OCI-LY7 (cell line): ENCODE data around the gene GPRC5B. TPM values are rescaled to one million over a fixed set of nuclear protein-coding genes. Genes with fewer than 3 reads are reported as not detected.

Experiments
- BruUV-seq: library from RNA; stranded (reverse); fragments of 400-500 nt; replicated peaks from 2 replicates; lab custom pipeline; 2021; lab: Mats Ljungman, UMichigan
- CTCF ChIA-PET: fragments of 300-600 bp; sonication (Branson Sonifier 250); formaldehyde crosslinking; loops from one replicate; lab custom pipeline; 2022; ENCODE audit warnings: antibody characterized with exemption; ENCODE audit not compliant: unreplicated experiment; lab: Charles Lee
- POLR2A ChIA-PET: fragments of 300-600 bp; sonication (Branson Sonifier 250); formaldehyde crosslinking; loops from one replicate; lab custom pipeline; 2022; ENCODE audit warnings: antibody characterized with exemption; lab: Charles Lee
- DNase-seq: peaks from one replicate; pipeline ENCODE4 v3.0.0-alpha.2; 2015; ENCODE audit warnings: low spot score
- H2AFZ ChIP-seq: fragments of 200-600 bp; sonication (generic), shearing (Covaris generic); 2 replicates; pipeline ENCODE4 v1.6.1; 2014; ENCODE audit warnings: mild to moderate bottlenecking, antibody characterized with exemption, low read length, moderate library complexity
- H3K27ac ChIP-seq: fragments of 200-600 bp; sonication (generic); 2 replicates; pipeline ENCODE4 v1.5.1; 2014; ENCODE audit warnings: mixed run types, low read depth, mild to moderate bottlenecking, moderate library complexity, low read length, inconsistent platforms; ENCODE audit not compliant: poor library complexity, severe bottlenecking
- H3K36me3 ChIP-seq: fragments of 200-600 bp; sonication (generic); 2 replicates; pipeline ENCODE4 v1.6.1; 2014; ENCODE audit warnings: mild to moderate bottlenecking, antibody characterized with exemption, low read length, moderate library complexity, mixed read lengths; ENCODE audit not compliant: insufficient read depth
- H3K4me1 ChIP-seq: fragments of 200-600 bp; sonication (generic); 2 replicates; pipeline ENCODE4 v1.5.1; 2014; ENCODE audit warnings: mild to moderate bottlenecking, low read length; ENCODE audit not compliant: insufficient read depth, poor library complexity, severe bottlenecking
- H3K4me2 ChIP-seq: fragments of 200-600 bp; sonication (generic); 2 replicates; pipeline ENCODE4 v1.6.1; 2014; ENCODE audit warnings: mild to moderate bottlenecking, low read length
- H3K4me3 ChIP-seq: fragments of 200-600 bp; sonication (generic); 2 replicates; pipeline ENCODE4 v1.5.1; 2014; ENCODE audit warnings: mild to moderate bottlenecking, low read depth, low read length; ENCODE audit not compliant: poor library complexity, severe bottlenecking
- H3K79me2 ChIP-seq: fragments of 200-600 bp; sonication (generic); 2 replicates; pipeline ENCODE4 v1.6.1; 2016; ENCODE audit warnings: low read depth, mild to moderate bottlenecking, low read length, moderate library complexity, mixed read lengths; ENCODE audit not compliant: insufficient read depth
- H3K9me2 ChIP-seq: fragments of 200-600 bp; sonication (generic); 2 replicates; pipeline ENCODE4 v1.6.1; 2016; ENCODE audit warnings: mild to moderate bottlenecking, low read length, mixed read lengths; ENCODE audit not compliant: insufficient read depth
- H3K9me3 ChIP-seq: fragments of 200-600 bp; sonication (generic); 2 replicates; pipeline ENCODE4 v1.6.1; 2014; ENCODE audit warnings: mild to moderate bottlenecking, mixed run types, low read length, mixed read lengths
- H4K20me1 ChIP-seq: fragments of 200-600 bp; sonication (generic); 2 replicates; pipeline ENCODE4 v1.6.1; 2014; ENCODE audit warnings: mild to moderate bottlenecking, antibody characterized with exemption, low read length, moderate library complexity, mixed read lengths; ENCODE audit not compliant: insufficient read depth
- EZH2phosphoT487 ChIP-seq: fragments of 200-600 bp; sonication (generic); IDR thresholded peaks from 2 replicates; pipeline ENCODE4 v1.6.1; 2018; ENCODE audit warnings: low read depth, borderline replicate concordance, mild to moderate bottlenecking, mixed run types, antibody characterized with exemption, low read length, moderate library complexity, mixed read lengths
- intact Hi-C: fragments of 100-400 bp; cut with micrococcal nuclease; formaldehyde crosslinking; loops from one replicate; pipeline ENCODE4 v1.10.0; 2022; ENCODE audit not compliant: unreplicated experiment
- total RNA-seq, 2 experiments: library from RNA; depleted of rRNA in 1 of 2; stranded (reverse); fragments of >200 nt in 1 of 2; shearing (Covaris generic) in 1 of 2; gene quantifications; 2 replicates each; pipeline ENCODE4 v1.2.3, GENCODE V29; 2014 to 2022
- TF ChIP-seq, protein P1 (sequence below): fragments of 200-600 bp; sonication (generic); conservative IDR thresholded peaks from 2 replicates; pipeline ENCODE4 v1.5.1; 2014; ENCODE audit warnings: mild to moderate bottlenecking, antibody characterized with exemption, low read length, moderate library complexity, mixed read lengths

GPRC5B gene
- total RNA-seq, 2 experiments from 2014 or later, result not detected

DNA sequence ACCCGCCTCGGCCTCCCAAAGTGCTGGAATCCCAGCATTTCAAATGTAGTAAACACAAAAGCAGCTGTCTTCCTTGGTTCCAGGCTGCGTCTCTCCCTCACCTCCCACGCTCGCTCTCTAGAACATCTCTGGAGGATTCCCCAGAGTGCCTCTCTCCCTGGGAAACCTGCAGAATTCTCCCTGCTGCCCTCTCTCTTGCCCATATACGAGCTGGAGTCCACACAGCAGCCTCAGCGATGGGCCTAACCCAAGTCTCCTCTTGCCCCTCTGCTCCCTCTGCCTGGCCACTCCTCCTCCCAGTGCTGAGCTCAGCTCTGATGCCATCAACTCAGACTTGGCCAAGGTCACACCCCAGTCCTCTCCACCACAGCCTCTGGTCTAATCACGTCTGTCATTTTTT is 10.6 kb downstream of the GPRC5B start:
- intact Hi-C loops, result no loop called here
- Histone ChIP-seq H3K27ac (no peak overlapping the region), H3K4me1 (no peaks in the 10 kb centered on the region), H3K79me2 (no peaks in the 10 kb centered on the region), H2AFZ (no peak overlapping the region), H3K4me2 (no peak overlapping the region), H3K9me2 (no peaks in the 10 kb centered on the region), H3K4me3 (no peak overlapping the region), H3K36me3 (no peaks in the 10 kb centered on the region), H4K20me1 (no peaks in the 10 kb centered on the region), H3K9me3 (no peaks in the 10 kb centered on the region)
- DNase-seq, result no peak
- POLR2A ChIA-PET, result no interaction called here
- no TSS peak for BruUV-seq
- CTCF ChIA-PET, result no interaction called here
- no peak for TF ChIP-seq EZH2phosphoT487
- TF ChIP-seq, protein P1, sequence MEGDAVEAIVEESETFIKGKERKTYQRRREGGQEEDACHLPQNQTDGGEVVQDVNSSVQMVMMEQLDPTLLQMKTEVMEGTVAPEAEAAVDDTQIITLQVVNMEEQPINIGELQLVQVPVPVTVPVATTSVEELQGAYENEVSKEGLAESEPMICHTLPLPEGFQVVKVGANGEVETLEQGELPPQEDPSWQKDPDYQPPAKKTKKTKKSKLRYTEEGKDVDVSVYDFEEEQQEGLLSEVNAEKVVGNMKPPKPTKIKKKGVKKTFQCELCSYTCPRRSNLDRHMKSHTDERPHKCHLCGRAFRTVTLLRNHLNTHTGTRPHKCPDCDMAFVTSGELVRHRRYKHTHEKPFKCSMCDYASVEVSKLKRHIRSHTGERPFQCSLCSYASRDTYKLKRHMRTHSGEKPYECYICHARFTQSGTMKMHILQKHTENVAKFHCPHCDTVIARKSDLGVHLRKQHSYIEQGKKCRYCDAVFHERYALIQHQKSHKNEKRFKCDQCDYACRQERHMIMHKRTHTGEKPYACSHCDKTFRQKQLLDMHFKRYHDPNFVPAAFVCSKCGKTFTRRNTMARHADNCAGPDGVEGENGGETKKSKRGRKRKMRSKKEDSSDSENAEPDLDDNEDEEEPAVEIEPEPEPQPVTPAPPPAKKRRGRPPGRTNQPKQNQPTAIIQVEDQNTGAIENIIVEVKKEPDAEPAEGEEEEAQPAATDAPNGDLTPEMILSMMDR, result no peak

DNA sequence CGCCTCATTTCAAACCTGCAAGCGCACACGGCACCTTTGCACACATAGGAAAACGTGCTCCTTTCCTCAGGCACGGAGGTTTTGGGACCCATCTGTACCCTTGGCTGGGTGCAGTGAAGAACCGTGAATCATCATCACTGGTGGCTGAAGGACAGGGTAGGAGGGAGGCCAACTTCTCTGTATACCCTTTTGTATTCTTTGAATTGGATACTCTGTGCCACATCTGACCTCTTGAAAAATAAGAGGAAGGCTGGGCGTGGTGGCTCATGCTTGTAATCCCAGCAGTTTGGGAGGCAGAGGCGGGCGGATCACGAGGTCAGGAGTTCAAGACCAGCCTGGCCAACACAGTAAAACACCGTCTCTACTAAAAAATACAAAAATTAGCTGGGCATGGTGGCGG is 11.7 kb downstream of the GPRC5B start:
- no peaks in the 10 kb centered on the region for H3K9me2 ChIP-seq
- intact Hi-C loops, result no loop called here
- ChIA-PET CTCF (no interaction called here), POLR2A (interaction anchor here (0.7 kb wide), 1 partner anchor 857 kb away, joined by 5 read pairs; no protein-coding TSS in a partner anchor)
- no peak overlapping the region for H2AFZ ChIP-seq
- no peaks in the 10 kb centered on the region for H3K4me1 ChIP-seq
- DNase-seq, result no peak
- TF ChIP-seq, protein P1, result no peak
- TF ChIP-seq EZH2phosphoT487, result no peak
- no peak overlapping the region for H3K4me2 ChIP-seq
- BruUV-seq, result no TSS peak
- no peaks in the 10 kb centered on the region for H3K36me3 ChIP-seq
- no peaks in the 10 kb centered on the region for H4K20me1 ChIP-seq
- H3K27ac ChIP-seq, result no peak overlapping the region
- H3K9me3 ChIP-seq, result no peaks in the 10 kb centered on the region
- no peaks in the 10 kb centered on the region for H3K79me2 ChIP-seq
- H3K4me3 ChIP-seq, result no peak overlapping the region

DNA sequence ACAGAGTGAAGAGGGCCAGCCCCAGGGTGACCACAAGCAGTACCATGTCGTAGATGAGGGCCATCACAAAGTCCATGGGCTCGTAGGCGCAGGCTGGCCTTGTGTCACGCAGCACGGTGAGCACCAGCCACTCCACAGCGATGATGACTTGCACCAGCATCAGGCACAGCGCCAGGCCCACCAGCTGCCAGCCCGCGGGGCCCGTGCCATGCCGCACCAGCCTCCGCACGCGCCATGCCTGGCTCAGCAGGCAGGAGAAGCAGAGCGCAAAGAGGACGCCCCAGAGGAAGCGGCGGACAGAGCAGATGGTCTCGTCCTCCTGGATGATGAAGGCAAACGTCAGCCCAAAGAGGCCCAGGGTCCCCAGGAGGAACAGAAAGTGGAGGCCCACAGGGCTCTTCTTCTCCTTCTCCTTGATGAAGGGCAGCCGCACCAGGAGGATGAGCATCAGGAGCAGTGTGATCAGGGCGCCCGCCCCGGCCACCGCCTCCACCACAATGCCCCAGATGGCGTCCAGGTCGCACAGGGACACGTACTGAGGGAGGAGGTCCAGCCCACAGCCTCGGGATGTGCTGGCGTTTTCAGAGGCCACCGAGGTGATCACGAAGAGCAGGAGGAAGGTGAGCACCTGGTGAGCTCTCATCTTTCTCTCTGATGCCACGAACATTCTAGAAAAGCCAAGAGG is 12.3 kb downstream of the GPRC5B start:
- no peaks in the 10 kb centered on the region for H3K36me3 ChIP-seq
- no TSS peak for BruUV-seq
- no peaks in the 10 kb centered on the region for H3K79me2 ChIP-seq
- H3K4me1 ChIP-seq, result no peaks in the 10 kb centered on the region
- POLR2A ChIA-PET, result no interaction called here
- CTCF ChIA-PET, result no interaction called here
- intact Hi-C loops, result no loop called here
- H3K27ac ChIP-seq, result no peak overlapping the region
- no peaks in the 10 kb centered on the region for H3K9me3 ChIP-seq
- H3K4me2 ChIP-seq, result no peak overlapping the region
- no peak overlapping the region for H2AFZ ChIP-seq
- no peaks in the 10 kb centered on the region for H3K9me2 ChIP-seq
- H3K4me3 ChIP-seq, result no peak overlapping the region
- TF ChIP-seq, protein P1, result no peak
- no peak for TF ChIP-seq EZH2phosphoT487
- H4K20me1 ChIP-seq, result no peaks in the 10 kb centered on the region
- DNase-seq, result no peak
